Superior temporal gyrus (tissue), 1 donor: ENCODE data around the gene SFTPA1.
"Not testable (repeated sequence)": the region's sequence is repeated elsewhere in the genome, so short reads cannot be mapped to it uniquely, and the experiment has no call there.

Experiments
- DNase-seq: peaks from one replicate; pipeline ENCODE4 v3.0.0-alpha.2; 2016; ENCODE audit errors: extremely low spot score

The SFTPA1 gene

GRCh38 chr10:79611193-79611976, 646 bp downstream of the SFTPA1 start:
- DNase-seq = not testable (repeated sequence)

- no peak for DNase-seq
These were observed 4.8 kb downstream of the SFTPA1 start for GRCh38 chr10:79615577-79615976.

GRCh38 chr10:79616164-79616563, 5.4 kb downstream of the SFTPA1 start:
- DNase-seq = no peak

- not testable (repeated sequence) for DNase-seq
These were observed 12.9 kb downstream of the SFTPA1 start for GRCh38 chr10:79623663-79624062.

- no peak for DNase-seq
These were observed 16.3 kb downstream of the SFTPA1 start for GRCh38 chr10:79627075-79627474.

- DNase-seq = no peak
These were observed 17.3 kb downstream of the SFTPA1 start for GRCh38 chr10:79628083-79628482.

GRCh38 chr10:79628988-79629954, 18.5 kb downstream of the SFTPA1 start:
- DNase-seq = no peak

- no peak for DNase-seq
These were observed 19.2 kb downstream of the SFTPA1 start for GRCh38 chr10:79629955-79630327.

- DNase-seq = not testable (repeated sequence)
These were observed 26.0 kb downstream of the SFTPA1 start for GRCh38 chr10:79636654-79637199.

- no peak for DNase-seq
These were observed 27.6 kb downstream of the SFTPA1 start for GRCh38 chr10:79638318-79638717.

- DNase-seq = not testable (repeated sequence)
These were observed 42.0 kb downstream of the SFTPA1 start for GRCh38 chr10:79652695-79653094.

GRCh38 chr10:79663287-79663686, 52.5 kb downstream of the SFTPA1 start:
- not testable (repeated sequence) for DNase-seq

GRCh38 chr10:79664686-79665085, 53.9 kb downstream of the SFTPA1 start:
- not testable (repeated sequence) for DNase-seq
